Sigmoid colon (tissue), 7 donors: Measurements from ENCODE around the gene CDKL5. TPM values are rescaled to one million over a fixed set of nuclear protein-coding genes. Genes with fewer than 3 reads are reported as not detected.

Experiments used
- DNase-seq: peaks from one replicate; pipeline ENCODE4 v3.0.0-alpha.2; 2019
- H3K27ac ChIP-seq, 4 donors: fragments of 200-600 bp; sonication (generic); one replicate each; pipeline ENCODE4 v1.5.1; 2016 to 2019; ENCODE audit warnings: mild to moderate bottlenecking in 1 of 4
- H3K27me3 ChIP-seq, 3 donors: fragments of 200-600 bp; sonication (generic); one replicate each; pipeline ENCODE4 v1.5.1; 2019; ENCODE audit warnings: mild to moderate bottlenecking in 1 of 3
- H3K36me3 ChIP-seq, 4 donors: fragments of 200-600 bp; sonication (generic); one replicate each; pipeline ENCODE4 v1.5.1; 2016 to 2019
- H3K4me1 ChIP-seq, 4 donors: fragments of 200-600 bp; sonication (generic); one replicate each; pipeline ENCODE4 v1.5.1; 2017 to 2019
- H3K4me3 ChIP-seq, 4 donors: fragments of 200-600 bp; sonication (generic); one replicate each; pipeline ENCODE4 v1.5.1; 2017 to 2019; ENCODE audit warnings: mild to moderate bottlenecking in 2 of 4, moderate library complexity in 1 of 4
- H3K9me3 ChIP-seq, 4 donors: fragments of 200-600 bp in 3 of 4; sonication (generic) in 3 of 4; one replicate each; pipeline versions ENCODE4 v1.5.1 to v1.6.1; 2013 to 2019
- CTCF ChIP-seq, 4 experiments: fragments of 450-650 bp in 3 of 4; fragments of 200-600 bp in 1 of 4; IDR thresholded peaks; one replicate each; pipeline ENCODE4 v1.5.1; 2016 to 2019; ENCODE audit warnings: antibody characterized with exemption in 4 of 4, mild to moderate bottlenecking in 3 of 4, moderate library complexity in 2 of 4
- EP300 ChIP-seq, 4 donors: sonication (generic); formaldehyde crosslinking; IDR thresholded peaks; one replicate each; pipeline ENCODE4 v1.6.1; 2017; ENCODE audit warnings: antibody characterized with exemption in 4 of 4
- POLR2A ChIP-seq, 2 donors: fragments of 450-650 bp; IDR thresholded peaks; one replicate each; pipeline ENCODE4 v1.6.1; 2016; ENCODE audit warnings: antibody characterized with exemption in 2 of 2, mild to moderate bottlenecking in 2 of 2, moderate library complexity in 2 of 2
- POLR2AphosphoS5 ChIP-seq, 4 donors: sonication (generic); formaldehyde crosslinking; IDR thresholded peaks; one replicate each; pipeline ENCODE4 v1.6.1; 2017; ENCODE audit warnings: antibody characterized with exemption in 4 of 4
- WGBS, 2 donors: extraction: QIAGEN DNeasy Blood & Tissue Kit; methylation state at CpG; one replicate each; pipeline ENCODE4 v1.1.7; 2013; 5-methylcytosine and 5-hydroxymethylcytosine counted together
- intact Hi-C: fragments of 100-400 bp; cut with DNase I; formaldehyde crosslinking; loops from one replicate; pipeline ENCODE4 v1.15.1; 2023
- polyA plus RNA-seq, 3 donors: library from polyadenylated mRNA; stranded (reverse); fragments of 200-250 nt; gene quantifications; one replicate each; pipeline ENCODE4 v1.2.3, GENCODE V29; 2013
- total RNA-seq, 4 donors: library from RNA; depleted of rRNA; stranded (reverse); fragments of >200 nt; gene quantifications; one replicate each; pipeline ENCODE4 v1.1.0, GENCODE V29; 2016
- donor health status: healthy with polysubstance abuse.
- donor health status: Bipolar disorder and iron deficiency.
- donor health status: healthy.

The CDKL5 gene
- total and polyA plus RNA-seq, 7 donors, result 0.46 to 8.9 (median 5.2) TPM

GRCh38 chrX:18394477-18394876 is 30.9 kb upstream of the CDKL5 start:
- intact Hi-C loops, result loop anchor here (5.0 kb wide), 1 partner anchor 938 kb away; no protein-coding TSS in a partner anchor
- no peak for DNase-seq
- WGBS, 2 donors, result 75 to 86% methylated on average over 11 of the region's 11 CpGs
- Histone ChIP-seq H3K4me3 (no peak overlapping the region), H3K9me3 (no peaks in the 10 kb centered on the region), H3K4me1 (no peaks in the 10 kb centered on the region), H3K27me3 (no peaks in the 10 kb centered on the region), H3K36me3 (no peaks in the 10 kb centered on the region), H3K27ac (no peak overlapping the region)
- TF ChIP-seq CTCF (IDR thresholded peaks at IDR 0.05) (no peak), EP300 (IDR thresholded peaks at IDR 0.05) (no peak), POLR2A (IDR thresholded peaks at IDR 0.05) (no peak), POLR2AphosphoS5 (IDR thresholded peaks at IDR 0.05) (no peak)

GRCh38 chrX:18401848-18402213 is 23.6 kb upstream of the CDKL5 start:
- Histone ChIP-seq H3K27ac (no peak overlapping the region), H3K27me3 (no peaks in the 10 kb centered on the region), H3K36me3 (no peaks in the 10 kb centered on the region), H3K9me3 (no peaks in the 10 kb centered on the region), H3K4me3 (no peak overlapping the region), H3K4me1 (no peaks in the 10 kb centered on the region)
- intact Hi-C loops, result no loop called here
- 83 to 92% methylated on average over 4 of the region's 4 CpGs for WGBS, 2 donors
- TF ChIP-seq CTCF (IDR thresholded peaks at IDR 0.05), result no peak
- no peak for TF ChIP-seq EP300 (IDR thresholded peaks at IDR 0.05)
- no peak for TF ChIP-seq POLR2AphosphoS5 (IDR thresholded peaks at IDR 0.05)
- no peak for TF ChIP-seq POLR2A (IDR thresholded peaks at IDR 0.05)
- no peak for DNase-seq

GRCh38 chrX:18406531-18407266 is 18.7 kb upstream of the CDKL5 start:
- no peaks in the 10 kb centered on the region for H3K36me3 ChIP-seq
- DNase-seq, result no peak
- H3K27me3 ChIP-seq, result no peaks in the 10 kb centered on the region
- no peak for TF ChIP-seq EP300 (IDR thresholded peaks at IDR 0.05)
- TF ChIP-seq POLR2A (IDR thresholded peaks at IDR 0.05), result no peak
- no peak for TF ChIP-seq POLR2AphosphoS5 (IDR thresholded peaks at IDR 0.05)
- no peak for TF ChIP-seq CTCF (IDR thresholded peaks at IDR 0.05)
- no peaks in the 10 kb centered on the region for H3K4me1 ChIP-seq
- intact Hi-C loops, result no loop called here
- H3K27ac ChIP-seq, result no peak overlapping the region
- no peaks in the 10 kb centered on the region for H3K9me3 ChIP-seq
- H3K4me3 ChIP-seq, result no peak overlapping the region
- WGBS, 2 donors, result 27 to 75% methylated on average over 8 of the region's 8 CpGs

- H3K4me3 ChIP-seq, result no peak overlapping the region
- H3K36me3 ChIP-seq, result no peaks in the 10 kb centered on the region
- no peak for TF ChIP-seq EP300 (IDR thresholded peaks at IDR 0.05)
- no peak for TF ChIP-seq POLR2AphosphoS5 (IDR thresholded peaks at IDR 0.05)
- no peak for TF ChIP-seq POLR2A (IDR thresholded peaks at IDR 0.05)
- TF ChIP-seq CTCF (IDR thresholded peaks at IDR 0.05), result no peak
- no peak for DNase-seq
- WGBS, 2 donors, result 84 to 89% methylated on average over 5 of the region's 5 CpGs
- no peaks in the 10 kb centered on the region for H3K4me1 ChIP-seq
- H3K27me3 ChIP-seq, result no peaks in the 10 kb centered on the region
- no peak overlapping the region for H3K27ac ChIP-seq
- intact Hi-C loops, result no loop called here
- no peaks in the 10 kb centered on the region for H3K9me3 ChIP-seq
Observed at GRCh38 chrX:18410038-18410437, 15.4 kb upstream of the CDKL5 start.

- TF ChIP-seq EP300 (IDR thresholded peaks at IDR 0.05) (no peak), CTCF (IDR thresholded peaks at IDR 0.05) (no peak), POLR2AphosphoS5 (IDR thresholded peaks at IDR 0.05) (no peak), POLR2A (IDR thresholded peaks at IDR 0.05) (no peak)
- intact Hi-C loops, result no loop called here
- Histone ChIP-seq H3K9me3 (no peaks in the 10 kb centered on the region), H3K36me3 (no peaks in the 10 kb centered on the region), H3K4me3 (no peak overlapping the region), H3K4me1 (no peaks in the 10 kb centered on the region), H3K27me3 (no peaks in the 10 kb centered on the region), H3K27ac (no peak overlapping the region)
- DNase-seq, result no peak
Observed at GRCh38 chrX:18415386-18415785, 10.0 kb upstream of the CDKL5 start.
